Thymus (tissue), 14 donors: Measurements from ENCODE around the gene TEX13C. TPM values are rescaled to one million over a fixed set of nuclear protein-coding genes. Genes with fewer than 3 reads are reported as not detected.

ENCODE experiments used
- DNase-seq, 9 donors: peaks; one replicate each; pipeline ENCODE4 v3.0.0-alpha.2; 2013; ENCODE audit warnings: low spot score in 9 of 9, low read depth in 6 of 9, missing footprints in 1 of 9
- H3K27ac ChIP-seq, 2 donors: one replicate each; pipeline ENCODE4 v1.5.1; 2013; ENCODE audit warnings: control low read depth in 1 of 2, low read depth in 1 of 2, low read length in 1 of 2, mild to moderate bottlenecking in 1 of 2, moderate library complexity in 1 of 2
- H3K27me3 ChIP-seq, 2 donors: one replicate each; pipeline ENCODE4 v1.5.1; 2013; ENCODE audit warnings: low read length in 1 of 2; ENCODE audit not compliant: control insufficient read depth in 2 of 2, insufficient read depth in 1 of 2
- H3K36me3 ChIP-seq, 2 donors: one replicate each; pipeline ENCODE4 v1.5.1; 2013; ENCODE audit warnings: low read length in 1 of 2, mild to moderate bottlenecking in 1 of 2, moderate library complexity in 1 of 2; ENCODE audit not compliant: control insufficient read depth in 2 of 2, insufficient read depth in 2 of 2
- H3K4me1 ChIP-seq, 2 donors: one replicate each; pipeline ENCODE4 v1.5.1; 2013; ENCODE audit warnings: low read length in 2 of 2; ENCODE audit not compliant: control insufficient read depth in 2 of 2, insufficient read depth in 2 of 2
- H3K4me3 ChIP-seq, 2 donors: one replicate each; pipeline ENCODE4 v1.5.1; 2013; ENCODE audit warnings: low read length in 2 of 2, control low read depth in 1 of 2, mild to moderate bottlenecking in 1 of 2
- H3K9me3 ChIP-seq, 2 donors: one replicate each; pipeline ENCODE4 v1.5.1; 2013; ENCODE audit warnings: low read length in 1 of 2, mild to moderate bottlenecking in 1 of 2; ENCODE audit not compliant: control insufficient read depth in 2 of 2, insufficient read depth in 1 of 2
- WGBS: extraction: QIAGEN DNeasy Blood & Tissue Kit; methylation state at CpG from one replicate; pipeline ENCODE4 v1.1.7; 2013; 5-methylcytosine and 5-hydroxymethylcytosine counted together
- long read RNA-seq, 10 donors: transcript quantifications; one replicate each; lab custom pipeline, GENCODE V29; 2026
- polyA plus RNA-seq: library from polyadenylated mRNA; stranded (reverse); fragments of 200-250 nt; gene quantifications from one replicate; pipeline ENCODE4 v1.2.3, GENCODE V29; 2013
- total RNA-seq: library from RNA; stranded (reverse); fragments of 120-200 nt; gene quantifications from one replicate; pipeline ENCODE4 v1.2.4, GENCODE V29; 2013
- donor health status: healthy.

The TEX13C gene
- not detected for total RNA-seq
- 0.02 TPM for polyA plus RNA-seq
- long read RNA-seq, donor 1 = 0 reads
- long read RNA-seq, donor 2 = 0 reads
- long read RNA-seq, donor 3 = 0 reads
- long read RNA-seq, donor 4 = 0 reads
- long read RNA-seq, donor 5 = 0 reads
- long read RNA-seq, donor 6 = 0 reads
- long read RNA-seq, donor 7, full-length matches to known transcripts = 1 of 1 reads
- long read RNA-seq, donor 7, partial matches to known transcripts = 0 of 1 reads
- long read RNA-seq, donor 7, other reads (novel, unspliced or antisense) = 0 of 1 reads
- long read RNA-seq, donor 8 = 0 reads
- long read RNA-seq, donor 9 = 0 reads
- long read RNA-seq, donor 10, full-length matches to known transcripts = 1 of 1 reads
- long read RNA-seq, donor 10, partial matches to known transcripts = 0 of 1 reads
- long read RNA-seq, donor 10, other reads (novel, unspliced or antisense) = 0 of 1 reads

- H3K4me3 ChIP-seq = no peak within 1 kb of the TSS
Observed at GRCh38 chrX:125319646-125320521, at the start of gene TEX13C. Gene TEX13C, plus strand, starts transcription at chrX:125319871. Its CDS starts 249 bp downstream, at chrX:125320120.

GRCh38 chrX:125287282-125287681 is 32.4 kb upstream of the TEX13C start:
- H3K27me3 ChIP-seq = no peaks in the 10 kb centered on the region
- peaks cover 0 to 9% of the 10 kb centered on the region in 2 donors for H3K9me3 ChIP-seq
- no peak overlapping the region for H3K4me3 ChIP-seq
- H3K27ac ChIP-seq = no peak overlapping the region
- no peaks in the 10 kb centered on the region for H3K4me1 ChIP-seq
- DNase-seq = no peak
- H3K36me3 ChIP-seq = no peaks in the 10 kb centered on the region
- WGBS = 97% methylated on average over 3 of the region's 3 CpGs

More at GRCh38 chrX:125319646-125320521, at the start of gene TEX13C:
- no peak within 1 kb of the TSS for H3K27ac ChIP-seq
- no peak for DNase-seq
- H3K27me3 ChIP-seq = no peaks in the 10 kb centered on the region
- H3K36me3 ChIP-seq = no peaks in the 10 kb centered on the region
- WGBS = 98% methylated on average over 45 of the region's 45 CpGs
- no peaks in the 10 kb centered on the region for H3K4me1 ChIP-seq
- H3K9me3 ChIP-seq = peaks cover 0 to 11% of the 10 kb centered on the region in 2 donors

GRCh38 chrX:125288343-125288742 is 31.3 kb upstream of the TEX13C start:
- DNase-seq = no peak
- Histone ChIP-seq H3K4me1 (no peaks in the 10 kb centered on the region), H3K9me3 (peaks cover 0 to 9% of the 10 kb centered on the region in 2 donors), H3K36me3 (no peaks in the 10 kb centered on the region), H3K4me3 (no peak overlapping the region), H3K27me3 (no peaks in the 10 kb centered on the region), H3K27ac (no peak overlapping the region)
- WGBS = 97% methylated on average over 5 of the region's 5 CpGs

GRCh38 chrX:125289209-125289608 is 30.5 kb upstream of the TEX13C start:
- 94% methylated on average over 1 of the region's 1 CpG for WGBS
- DNase-seq = no peak
- Histone ChIP-seq H3K4me3 (no peak overlapping the region), H3K36me3 (no peaks in the 10 kb centered on the region), H3K4me1 (no peaks in the 10 kb centered on the region), H3K27me3 (no peaks in the 10 kb centered on the region), H3K27ac (no peak overlapping the region), H3K9me3 (peaks cover 0 to 9% of the 10 kb centered on the region in 2 donors)

- Histone ChIP-seq H3K4me1 (no peaks in the 10 kb centered on the region), H3K4me3 (no peak overlapping the region), H3K9me3 (peaks cover 0 to 9% of the 10 kb centered on the region in 2 donors), H3K27ac (no peak overlapping the region), H3K27me3 (no peaks in the 10 kb centered on the region), H3K36me3 (no peaks in the 10 kb centered on the region)
- whole genome bisulfite sequencing = 95% methylated on average over 3 of the region's 3 CpGs
- no peak for DNase-seq
Observed at GRCh38 chrX:125289920-125290319, 29.8 kb upstream of the TEX13C start.

GRCh38 chrX:125291124-125291523 is 28.5 kb upstream of the TEX13C start:
- H3K27ac ChIP-seq = no peak overlapping the region
- no peaks in the 10 kb centered on the region for H3K36me3 ChIP-seq
- no peak overlapping the region for H3K4me3 ChIP-seq
- H3K4me1 ChIP-seq = no peaks in the 10 kb centered on the region
- no peak for DNase-seq
- H3K27me3 ChIP-seq = no peaks in the 10 kb centered on the region
- H3K9me3 ChIP-seq = peaks cover 0 to 9% of the 10 kb centered on the region in 2 donors

GRCh38 chrX:125293850-125294780 is 25.6 kb upstream of the TEX13C start:
- Histone ChIP-seq H3K4me3 (no peak overlapping the region), H3K27me3 (no peaks in the 10 kb centered on the region), H3K36me3 (no peaks in the 10 kb centered on the region), H3K9me3 (no peaks in the 10 kb centered on the region), H3K4me1 (no peaks in the 10 kb centered on the region), H3K27ac (no peak overlapping the region)
- DNase-seq = no peak
- 85% methylated on average over 1 of the region's 1 CpG for WGBS

GRCh38 chrX:125295337-125295736 is 24.3 kb upstream of the TEX13C start:
- no peak overlapping the region for H3K27ac ChIP-seq
- H3K9me3 ChIP-seq = no peaks in the 10 kb centered on the region
- no peak overlapping the region for H3K4me3 ChIP-seq
- no peak for DNase-seq
- WGBS = 95% methylated on average over 2 of the region's 2 CpGs
- H3K27me3 ChIP-seq = no peaks in the 10 kb centered on the region
- H3K36me3 ChIP-seq = no peaks in the 10 kb centered on the region
- no peaks in the 10 kb centered on the region for H3K4me1 ChIP-seq
